Thyroid gland (tissue), 4 donors: ENCODE data around the gene COMP.

ENCODE experiments used
- POLR2A ChIP-seq, 2 donors: fragments of 450-650 bp; IDR thresholded peaks; one replicate each; pipeline ENCODE4 v1.6.1; 2017; ENCODE audit warnings: antibody characterized with exemption in 2 of 2, mild to moderate bottlenecking in 2 of 2, moderate library complexity in 1 of 2
- TF ChIP-seq, protein P1 (sequence below), 6 experiments: fragments of 200-600 bp in 3 of 6; fragments of 450-650 bp in 3 of 6; sonication (generic) in 3 of 6; IDR thresholded peaks; one replicate each; pipeline ENCODE4 v1.5.1; 2016 to 2019; ENCODE audit warnings: antibody characterized with exemption in 6 of 6, mild to moderate bottlenecking in 2 of 6, inconsistent platforms in 1 of 6, moderate library complexity in 1 of 6

GRCh38 chr19:18735752-18736151 is 55.4 kb downstream of the COMP start:
- TF ChIP-seq, protein P1, sequence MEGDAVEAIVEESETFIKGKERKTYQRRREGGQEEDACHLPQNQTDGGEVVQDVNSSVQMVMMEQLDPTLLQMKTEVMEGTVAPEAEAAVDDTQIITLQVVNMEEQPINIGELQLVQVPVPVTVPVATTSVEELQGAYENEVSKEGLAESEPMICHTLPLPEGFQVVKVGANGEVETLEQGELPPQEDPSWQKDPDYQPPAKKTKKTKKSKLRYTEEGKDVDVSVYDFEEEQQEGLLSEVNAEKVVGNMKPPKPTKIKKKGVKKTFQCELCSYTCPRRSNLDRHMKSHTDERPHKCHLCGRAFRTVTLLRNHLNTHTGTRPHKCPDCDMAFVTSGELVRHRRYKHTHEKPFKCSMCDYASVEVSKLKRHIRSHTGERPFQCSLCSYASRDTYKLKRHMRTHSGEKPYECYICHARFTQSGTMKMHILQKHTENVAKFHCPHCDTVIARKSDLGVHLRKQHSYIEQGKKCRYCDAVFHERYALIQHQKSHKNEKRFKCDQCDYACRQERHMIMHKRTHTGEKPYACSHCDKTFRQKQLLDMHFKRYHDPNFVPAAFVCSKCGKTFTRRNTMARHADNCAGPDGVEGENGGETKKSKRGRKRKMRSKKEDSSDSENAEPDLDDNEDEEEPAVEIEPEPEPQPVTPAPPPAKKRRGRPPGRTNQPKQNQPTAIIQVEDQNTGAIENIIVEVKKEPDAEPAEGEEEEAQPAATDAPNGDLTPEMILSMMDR (IDR thresholded peaks at IDR 0.05) = no peak
- TF ChIP-seq POLR2A (IDR thresholded peaks at IDR 0.05) = no peak
